Lower leg skin (tissue), 3 donors: Measurements from ENCODE around the gene PDGFC.

Source experiments
- POLR2A ChIP-seq, 2 donors: fragments of 450-650 bp; IDR thresholded peaks; one replicate each; pipeline ENCODE4 v1.6.1; 2016 to 2017; ENCODE audit warnings: antibody characterized with exemption in 2 of 2, mild to moderate bottlenecking in 1 of 2, moderate library complexity in 1 of 2
- TF ChIP-seq, protein P1 (sequence below), 3 donors: fragments of 450-650 bp; IDR thresholded peaks; one replicate each; pipeline ENCODE4 v1.5.1; 2016; ENCODE audit warnings: antibody characterized with exemption in 3 of 3, mild to moderate bottlenecking in 3 of 3, moderate library complexity in 2 of 3

GRCh38 chr4:156838761-156839160 lies 132.8 kb downstream of the PDGFC start:
- TF ChIP-seq, protein P1, sequence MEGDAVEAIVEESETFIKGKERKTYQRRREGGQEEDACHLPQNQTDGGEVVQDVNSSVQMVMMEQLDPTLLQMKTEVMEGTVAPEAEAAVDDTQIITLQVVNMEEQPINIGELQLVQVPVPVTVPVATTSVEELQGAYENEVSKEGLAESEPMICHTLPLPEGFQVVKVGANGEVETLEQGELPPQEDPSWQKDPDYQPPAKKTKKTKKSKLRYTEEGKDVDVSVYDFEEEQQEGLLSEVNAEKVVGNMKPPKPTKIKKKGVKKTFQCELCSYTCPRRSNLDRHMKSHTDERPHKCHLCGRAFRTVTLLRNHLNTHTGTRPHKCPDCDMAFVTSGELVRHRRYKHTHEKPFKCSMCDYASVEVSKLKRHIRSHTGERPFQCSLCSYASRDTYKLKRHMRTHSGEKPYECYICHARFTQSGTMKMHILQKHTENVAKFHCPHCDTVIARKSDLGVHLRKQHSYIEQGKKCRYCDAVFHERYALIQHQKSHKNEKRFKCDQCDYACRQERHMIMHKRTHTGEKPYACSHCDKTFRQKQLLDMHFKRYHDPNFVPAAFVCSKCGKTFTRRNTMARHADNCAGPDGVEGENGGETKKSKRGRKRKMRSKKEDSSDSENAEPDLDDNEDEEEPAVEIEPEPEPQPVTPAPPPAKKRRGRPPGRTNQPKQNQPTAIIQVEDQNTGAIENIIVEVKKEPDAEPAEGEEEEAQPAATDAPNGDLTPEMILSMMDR (IDR thresholded peaks at IDR 0.05), result no peak
- TF ChIP-seq POLR2A (IDR thresholded peaks at IDR 0.05), result no peak
